AG04449 (cell line): ENCODE measurements around the gene DIAPH2.

Experiments used
- CTCF ChIA-PET: fragments of 350-600 bp; formaldehyde crosslinking; extraction: SDS; loops from one replicate; lab custom pipeline; 2021; ENCODE audit warnings: antibody characterized with exemption; lab: Yijun Ruan, JAX
- POLR2A ChIA-PET: fragments of 400-600, 350-600 bp; formaldehyde crosslinking; extraction: SDS; loops from one replicate; lab custom pipeline; 2020; ENCODE audit warnings: antibody characterized with exemption, inconsistent platforms; lab: Yijun Ruan, JAX
- DNase-seq: peaks from one replicate; pipeline ENCODE4 v3.0.0-alpha.2; 2010; ENCODE audit warnings: low read depth, low spot score
- H3K4me3 ChIP-seq: 2 replicates; pipeline ENCODE4 v1.5.1; 2011; ENCODE audit warnings: low read depth, mild to moderate bottlenecking, control low read depth, low read length
- TF ChIP-seq, protein P1 (sequence below): IDR thresholded peaks from one replicate; pipeline ENCODE4 v1.5.1; 2011; ENCODE audit warnings: mild to moderate bottlenecking, moderate library complexity, low read length, control low read depth, inconsistent platforms; ENCODE audit not compliant: insufficient read depth; ENCODE audit errors: missing control alignments

The DIAPH2 gene

GRCh38 chrX:97490656-97491055 lies 806.0 kb downstream of the DIAPH2 start:
- TF ChIP-seq, protein P1, sequence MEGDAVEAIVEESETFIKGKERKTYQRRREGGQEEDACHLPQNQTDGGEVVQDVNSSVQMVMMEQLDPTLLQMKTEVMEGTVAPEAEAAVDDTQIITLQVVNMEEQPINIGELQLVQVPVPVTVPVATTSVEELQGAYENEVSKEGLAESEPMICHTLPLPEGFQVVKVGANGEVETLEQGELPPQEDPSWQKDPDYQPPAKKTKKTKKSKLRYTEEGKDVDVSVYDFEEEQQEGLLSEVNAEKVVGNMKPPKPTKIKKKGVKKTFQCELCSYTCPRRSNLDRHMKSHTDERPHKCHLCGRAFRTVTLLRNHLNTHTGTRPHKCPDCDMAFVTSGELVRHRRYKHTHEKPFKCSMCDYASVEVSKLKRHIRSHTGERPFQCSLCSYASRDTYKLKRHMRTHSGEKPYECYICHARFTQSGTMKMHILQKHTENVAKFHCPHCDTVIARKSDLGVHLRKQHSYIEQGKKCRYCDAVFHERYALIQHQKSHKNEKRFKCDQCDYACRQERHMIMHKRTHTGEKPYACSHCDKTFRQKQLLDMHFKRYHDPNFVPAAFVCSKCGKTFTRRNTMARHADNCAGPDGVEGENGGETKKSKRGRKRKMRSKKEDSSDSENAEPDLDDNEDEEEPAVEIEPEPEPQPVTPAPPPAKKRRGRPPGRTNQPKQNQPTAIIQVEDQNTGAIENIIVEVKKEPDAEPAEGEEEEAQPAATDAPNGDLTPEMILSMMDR = no peak
- no peak for DNase-seq
- no peak overlapping the region for H3K4me3 ChIP-seq
- POLR2A ChIA-PET = no interaction called here
- CTCF ChIA-PET = no interaction called here

DNA sequence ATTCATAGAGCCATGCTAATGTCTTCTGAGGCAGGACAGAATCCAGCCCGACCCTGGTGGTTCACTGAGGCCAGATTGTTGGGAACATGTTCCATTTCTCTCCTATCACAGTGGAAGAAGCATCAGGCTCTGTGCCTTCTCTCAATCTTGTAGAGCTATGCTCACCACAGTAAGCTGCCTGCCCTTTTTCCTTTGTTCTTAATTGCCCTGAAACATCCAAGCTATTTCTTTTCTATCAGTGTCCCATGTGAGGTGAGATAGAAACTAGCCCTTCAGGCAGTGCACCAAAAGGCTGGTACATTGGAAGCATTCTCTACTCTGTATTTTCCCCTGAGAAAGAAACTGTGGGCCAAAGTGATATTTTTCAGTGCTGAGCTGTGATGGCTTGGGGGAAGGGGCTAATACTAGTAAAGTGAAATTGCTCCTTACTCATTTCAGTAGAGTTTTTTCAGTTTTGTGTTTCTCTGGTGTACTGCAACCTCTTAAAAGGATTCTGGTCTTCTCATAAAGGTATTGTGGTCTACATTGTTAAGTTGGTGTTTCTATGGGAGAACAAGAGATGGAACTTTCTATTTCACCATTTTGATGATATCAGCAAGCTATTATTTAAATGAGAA lies 810.2 kb downstream of the DIAPH2 start:
- POLR2A ChIA-PET = no interaction called here
- H3K4me3 ChIP-seq = no peak overlapping the region
- TF ChIP-seq, protein P1 = no peak
- CTCF ChIA-PET = no interaction called here
- DNase-seq = no peak

GRCh38 chrX:97498093-97498492 lies 813.5 kb downstream of the DIAPH2 start:
- no peak overlapping the region for H3K4me3 ChIP-seq
- TF ChIP-seq, protein P1 = no peak
- CTCF ChIA-PET = no interaction called here
- POLR2A ChIA-PET = no interaction called here
- DNase-seq = no peak

- CTCF ChIA-PET = no interaction called here
- H3K4me3 ChIP-seq = no peak overlapping the region
- TF ChIP-seq, protein P1 = no peak
- no peak for DNase-seq
- POLR2A ChIA-PET = no interaction called here
Measured at GRCh38 chrX:97504431-97504830, 819.8 kb downstream of the DIAPH2 start.

DNA sequence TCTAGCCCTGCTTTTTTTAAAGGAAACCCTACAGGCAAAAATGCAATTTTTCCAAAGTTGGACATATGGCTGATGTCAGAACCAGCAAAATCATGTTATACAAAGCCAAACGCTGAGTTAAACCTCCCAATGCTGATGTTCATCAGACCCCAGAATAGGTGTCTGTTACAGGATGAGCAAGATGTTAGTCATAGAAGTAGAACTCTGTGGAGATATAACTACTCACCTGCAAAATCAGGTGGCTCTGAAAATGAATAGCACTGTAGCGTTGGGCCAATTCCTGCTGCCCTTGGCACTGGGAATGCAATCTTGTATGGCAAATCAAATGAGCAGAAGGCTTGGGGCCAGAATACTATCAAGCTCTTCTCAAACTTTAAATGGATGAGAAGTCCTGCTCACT lies 833.1 kb downstream of the DIAPH2 start:
- DNase-seq = no peak
- TF ChIP-seq, protein P1 = no peak
- ChIA-PET POLR2A (no interaction called here), CTCF (no interaction called here)
- H3K4me3 ChIP-seq = no peak overlapping the region

- CTCF ChIA-PET = no interaction called here
Measured at GRCh38 chrX:97522307-97522706, 837.7 kb downstream of the DIAPH2 start.

More at GRCh38 chrX:97522307-97522706, 837.7 kb downstream of the DIAPH2 start:
- POLR2A ChIA-PET = no interaction called here
- DNase-seq = no peak
- TF ChIP-seq, protein P1 = no peak
- H3K4me3 ChIP-seq = no peak overlapping the region
